Measurements from ENCODE around the gene COL9A3. TPM values are rescaled to one million over a fixed set of nuclear protein-coding genes. Genes with fewer than 3 reads are reported as not detected.

Gene COL9A3
- total RNA-seq, 1 donor from 2014 or later: not detected

GRCh38 chr20:62782149-62782892 lies 34.5 kb upstream of the COL9A3 start:
- no peak for TF ChIP-seq CTCF (IDR thresholded peaks at IDR 0.05; ENCODE audit: insufficient read depth, low read length, severe bottlenecking)
- Histone ChIP-seq H3K27me3 (ENCODE audit: control insufficient read depth, insufficient read depth, low read length) (peaks cover 3% of the 10 kb centered on the region), H3K4me3 (ENCODE audit: low read depth, low read length) (no peak overlapping the region), H3K36me3 (ENCODE audit: control insufficient read depth, insufficient read depth, low read length) (no peaks in the 10 kb centered on the region)
- FAIRE-seq (no peak), DNase-seq (ENCODE audit: low read depth) (no peak)

GRCh38 chr20:62782893-62783278 lies 34.0 kb upstream of the COL9A3 start:
- Histone ChIP-seq H3K4me3 (ENCODE audit: low read depth, low read length) (no peak overlapping the region), H3K36me3 (ENCODE audit: control insufficient read depth, insufficient read depth, low read length) (no peaks in the 10 kb centered on the region), H3K27me3 (ENCODE audit: control insufficient read depth, insufficient read depth, low read length) (peaks cover 4% of the 10 kb centered on the region)
- no peak for TF ChIP-seq CTCF (IDR thresholded peaks at IDR 0.05; ENCODE audit: insufficient read depth, low read length, severe bottlenecking)
- DNase-seq (ENCODE audit: low read depth) (no peak), FAIRE-seq (no peak)

GRCh38 chr20:62784497-62784896 lies 32.4 kb upstream of the COL9A3 start:
- H3K27me3 ChIP-seq (ENCODE audit: control insufficient read depth, insufficient read depth, low read length): peaks cover 12% of the 10 kb centered on the region
- DNase-seq (ENCODE audit: low read depth) (no peak), FAIRE-seq (no peak)
- no peak overlapping the region for H3K4me3 ChIP-seq (ENCODE audit: low read depth, low read length)
- TF ChIP-seq CTCF (IDR thresholded peaks at IDR 0.05; ENCODE audit: insufficient read depth, low read length, severe bottlenecking): no peak
- H3K36me3 ChIP-seq (ENCODE audit: control insufficient read depth, insufficient read depth, low read length): no peaks in the 10 kb centered on the region

GRCh38 chr20:62785393-62785792 lies 31.5 kb upstream of the COL9A3 start:
- Histone ChIP-seq H3K27me3 (ENCODE audit: control insufficient read depth, insufficient read depth, low read length) (peaks cover 12% of the 10 kb centered on the region), H3K36me3 (ENCODE audit: control insufficient read depth, insufficient read depth, low read length) (no peaks in the 10 kb centered on the region), H3K4me3 (ENCODE audit: low read depth, low read length) (no peak overlapping the region)
- no peak for TF ChIP-seq CTCF (IDR thresholded peaks at IDR 0.05; ENCODE audit: insufficient read depth, low read length, severe bottlenecking)
- DNase-seq (ENCODE audit: low read depth) (no peak), FAIRE-seq (no peak)

GRCh38 chr20:62786157-62786556 lies 30.7 kb upstream of the COL9A3 start:
- no peak overlapping the region for H3K4me3 ChIP-seq (ENCODE audit: low read depth, low read length)
- DNase-seq (ENCODE audit: low read depth) (no peak), FAIRE-seq (no peak)
- TF ChIP-seq CTCF (IDR thresholded peaks at IDR 0.05; ENCODE audit: insufficient read depth, low read length, severe bottlenecking): no peak
- no peaks in the 10 kb centered on the region for H3K36me3 ChIP-seq (ENCODE audit: control insufficient read depth, insufficient read depth, low read length)
- H3K27me3 ChIP-seq (ENCODE audit: control insufficient read depth, insufficient read depth, low read length): peaks cover 12% of the 10 kb centered on the region

- Histone ChIP-seq H3K27me3 (ENCODE audit: control insufficient read depth, insufficient read depth, low read length) (peaks cover 12% of the 10 kb centered on the region), H3K36me3 (ENCODE audit: control insufficient read depth, insufficient read depth, low read length) (no peaks in the 10 kb centered on the region), H3K4me3 (ENCODE audit: low read depth, low read length) (no peak overlapping the region)
- FAIRE-seq: no peak
- DNase-seq (ENCODE audit: low read depth): no peak
- TF ChIP-seq CTCF (IDR thresholded peaks at IDR 0.05; ENCODE audit: insufficient read depth, low read length, severe bottlenecking): no peak
Measured at GRCh38 chr20:62787321-62787720, 29.5 kb upstream of the COL9A3 start.

Measured in bronchial epithelial cell (primary cell).